GM13976 (cell line): ENCODE data around the gene TMEM51.

Source experiments
- DNase-seq: peaks from one replicate; pipeline ENCODE4 v3.0.0; 2012; ENCODE audit warnings: low spot score
- in situ Hi-C: fragments of 300-500 bp; cut with MboI; formaldehyde crosslinking; loops from one replicate; pipeline ENCODE4 v1.12.0; 2022; ENCODE audit warnings: low sequenced_read_pairs, mixed read lengths, inconsistent platforms; ENCODE audit not compliant: unreplicated experiment
- TF ChIP-seq, protein P1 (sequence below): IDR thresholded peaks from 2 replicates; pipeline ENCODE4 v1.5.1; 2012; ENCODE audit warnings: borderline replicate concordance, mild to moderate bottlenecking; ENCODE audit not compliant: insufficient read depth; ENCODE audit errors: extremely low read depth, missing control alignments, control extremely low read depth

The TMEM51 gene

DNA sequence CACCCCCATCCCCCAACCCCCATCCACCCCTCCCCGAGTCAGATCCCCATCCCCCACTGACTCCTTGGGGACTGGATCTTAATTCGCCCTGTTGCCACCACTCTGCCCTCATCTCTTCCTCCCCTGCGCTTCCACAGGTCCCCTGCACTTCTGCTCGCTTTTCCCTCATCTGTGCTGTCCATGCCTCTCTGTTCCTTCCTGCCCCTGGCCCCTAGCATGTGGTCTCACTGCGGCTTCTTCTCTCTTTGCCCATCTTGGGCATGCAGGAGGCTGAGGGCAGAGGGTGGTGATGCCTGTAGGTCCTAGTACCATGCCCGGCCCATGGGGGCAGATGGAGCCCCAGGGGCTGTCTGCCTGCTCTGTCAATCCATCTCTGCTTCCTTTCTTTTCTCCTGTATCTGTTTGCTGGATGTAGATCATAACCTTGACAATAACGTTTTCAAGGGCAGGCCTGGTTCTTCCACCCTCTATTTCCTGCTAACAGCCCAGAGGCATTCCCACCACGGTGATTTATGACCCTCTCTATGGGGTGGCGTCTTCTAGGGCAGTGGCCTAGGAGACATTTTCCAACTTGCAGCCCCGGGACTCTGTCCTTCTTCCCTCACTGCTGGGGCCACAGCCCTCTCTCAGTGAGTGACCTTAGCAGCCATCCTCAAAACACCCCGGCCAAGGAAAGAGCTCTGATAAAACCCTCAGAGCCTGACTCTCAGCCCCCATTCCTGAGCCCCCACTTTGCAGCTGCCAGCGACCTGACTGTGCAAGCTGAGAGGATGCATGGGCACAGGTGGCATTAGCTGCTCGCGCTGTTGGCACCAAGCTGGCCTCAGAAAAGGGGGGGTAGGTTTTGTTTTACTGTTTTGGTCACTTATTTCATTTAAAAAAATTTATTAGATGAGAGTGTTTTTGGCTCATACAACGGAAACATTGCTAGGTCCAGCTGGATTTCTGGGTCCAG is 33.9 kb downstream of the TMEM51 start:
- in situ Hi-C loops = no loop called here
- DNase-seq = no peak
- TF ChIP-seq, protein P1, sequence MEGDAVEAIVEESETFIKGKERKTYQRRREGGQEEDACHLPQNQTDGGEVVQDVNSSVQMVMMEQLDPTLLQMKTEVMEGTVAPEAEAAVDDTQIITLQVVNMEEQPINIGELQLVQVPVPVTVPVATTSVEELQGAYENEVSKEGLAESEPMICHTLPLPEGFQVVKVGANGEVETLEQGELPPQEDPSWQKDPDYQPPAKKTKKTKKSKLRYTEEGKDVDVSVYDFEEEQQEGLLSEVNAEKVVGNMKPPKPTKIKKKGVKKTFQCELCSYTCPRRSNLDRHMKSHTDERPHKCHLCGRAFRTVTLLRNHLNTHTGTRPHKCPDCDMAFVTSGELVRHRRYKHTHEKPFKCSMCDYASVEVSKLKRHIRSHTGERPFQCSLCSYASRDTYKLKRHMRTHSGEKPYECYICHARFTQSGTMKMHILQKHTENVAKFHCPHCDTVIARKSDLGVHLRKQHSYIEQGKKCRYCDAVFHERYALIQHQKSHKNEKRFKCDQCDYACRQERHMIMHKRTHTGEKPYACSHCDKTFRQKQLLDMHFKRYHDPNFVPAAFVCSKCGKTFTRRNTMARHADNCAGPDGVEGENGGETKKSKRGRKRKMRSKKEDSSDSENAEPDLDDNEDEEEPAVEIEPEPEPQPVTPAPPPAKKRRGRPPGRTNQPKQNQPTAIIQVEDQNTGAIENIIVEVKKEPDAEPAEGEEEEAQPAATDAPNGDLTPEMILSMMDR = no peak

DNA sequence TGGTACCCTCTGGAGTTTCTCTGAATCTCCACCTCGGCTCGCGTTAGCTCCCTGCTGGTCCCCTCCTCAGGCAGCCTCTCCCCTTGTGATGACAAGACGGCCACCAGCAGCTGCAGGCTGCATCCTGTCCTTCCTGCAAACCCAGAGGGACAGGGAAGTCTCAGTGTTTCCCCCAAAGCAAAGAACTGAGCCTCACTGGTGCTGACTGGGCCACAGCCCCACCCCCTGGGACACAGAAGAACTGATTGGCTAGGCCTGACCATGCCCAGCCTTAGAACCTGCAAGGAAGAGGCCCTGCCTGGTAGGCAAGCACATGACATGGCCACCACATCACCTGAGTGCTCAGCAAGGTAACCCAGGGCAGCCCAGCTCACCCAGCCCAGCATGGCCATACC is 34.6 kb downstream of the TMEM51 start:
- no peak for DNase-seq
- TF ChIP-seq, protein P1 = no peak
- in situ Hi-C loops = no loop called here

DNA sequence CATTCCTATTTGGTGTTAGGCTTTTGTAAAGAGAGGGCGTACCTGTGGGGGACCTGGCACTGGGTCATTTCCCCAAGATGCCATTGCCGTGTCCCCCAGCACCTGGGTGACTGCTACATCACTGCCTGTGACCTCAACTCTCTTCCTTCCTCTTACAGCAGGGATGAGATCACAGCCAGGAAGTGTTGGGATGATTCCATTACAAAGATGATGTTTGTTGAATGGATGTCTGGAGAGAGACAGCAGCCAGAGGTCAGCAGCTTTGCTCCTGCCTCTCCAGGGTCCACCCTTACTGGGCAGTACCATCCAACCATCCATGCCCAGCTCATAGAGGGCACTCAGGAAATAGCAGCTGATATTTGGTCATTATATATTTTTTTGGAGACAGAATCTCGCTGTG is 35.1 kb downstream of the TMEM51 start:
- no peak for DNase-seq
- TF ChIP-seq, protein P1 = no peak
- in situ Hi-C loops = no loop called here

DNA sequence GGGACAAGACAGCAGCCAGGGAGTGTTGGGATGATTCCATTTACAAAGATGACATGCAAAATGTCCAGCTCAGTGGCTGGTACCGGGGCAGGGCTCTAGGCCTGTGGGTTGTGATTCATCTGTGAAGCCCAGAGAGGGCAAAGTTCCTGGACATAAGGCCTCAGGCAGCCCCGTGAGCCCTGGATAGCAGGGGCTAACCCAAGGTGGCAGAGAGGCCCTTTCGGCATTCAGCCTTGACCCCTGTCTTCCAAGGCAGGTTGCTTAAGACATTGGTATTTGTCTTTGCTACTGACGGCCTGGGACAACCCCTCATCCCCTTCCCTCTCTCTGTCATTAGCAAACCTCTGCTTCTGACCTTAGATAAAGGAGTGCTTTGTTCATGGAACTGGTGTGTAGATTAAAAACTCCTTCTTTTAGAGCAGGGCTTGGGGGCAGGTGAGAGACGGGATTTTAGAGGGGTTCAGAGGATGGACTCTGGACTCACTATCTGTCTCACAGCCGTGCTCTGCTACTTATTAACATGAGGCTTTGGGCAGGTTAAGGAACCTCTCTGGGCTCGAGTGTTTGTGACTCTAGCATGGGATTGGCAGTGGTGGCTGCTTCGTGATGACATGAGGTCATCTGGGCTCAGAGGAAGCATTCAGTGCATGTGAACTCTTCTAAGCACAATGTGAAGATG is 36.3 kb downstream of the TMEM51 start:
- TF ChIP-seq, protein P1 = no peak
- in situ Hi-C loops = no loop called here
- DNase-seq = no peak

DNA sequence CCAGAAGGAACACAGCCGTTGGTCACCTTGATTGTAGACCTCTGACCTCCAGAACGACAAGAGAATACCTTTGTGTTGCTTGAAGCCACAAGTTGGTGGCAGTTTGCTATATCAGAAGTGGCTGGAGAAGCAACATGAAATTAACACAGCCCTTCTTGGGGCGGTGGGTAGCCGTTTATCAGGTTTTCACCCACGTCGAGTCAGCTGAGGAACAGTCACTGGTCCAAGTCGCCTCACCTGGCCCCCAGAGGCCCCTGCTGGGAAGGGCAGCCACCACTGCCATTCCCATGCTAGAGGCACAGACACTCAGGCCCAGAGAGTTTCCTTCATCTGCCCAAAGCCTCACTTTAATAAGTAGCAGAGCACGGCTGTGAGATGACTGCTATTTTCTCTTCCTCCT is 37.7 kb downstream of the TMEM51 start:
- no peak for DNase-seq
- TF ChIP-seq, protein P1 = no peak
- in situ Hi-C loops = no loop called here

DNA sequence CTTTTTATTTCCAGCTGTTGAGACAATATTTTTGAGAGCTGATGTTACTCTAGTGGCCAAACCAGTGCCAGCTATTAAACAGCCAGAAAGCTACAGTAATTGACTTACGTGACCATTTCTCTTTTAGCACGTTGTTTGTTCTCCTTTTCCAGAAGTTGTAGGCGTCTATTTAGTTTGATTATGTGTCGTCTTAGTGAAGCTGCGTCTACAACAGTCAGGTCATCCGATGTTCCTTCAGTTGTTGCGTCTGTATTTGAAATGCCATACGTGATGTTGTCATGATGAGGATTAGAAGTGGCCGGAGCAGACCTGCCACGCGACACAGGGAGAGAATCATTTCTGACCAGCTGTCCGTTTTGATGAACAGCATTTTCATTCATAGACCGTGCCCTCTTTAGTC is 38.2 kb downstream of the TMEM51 start:
- TF ChIP-seq, protein P1 = no peak
- in situ Hi-C loops = no loop called here

More for the DNA sequence above, 38.2 kb downstream of the TMEM51 start:
- no peak for DNase-seq
